ENCODE results near the gene C17orf107.

DNA sequence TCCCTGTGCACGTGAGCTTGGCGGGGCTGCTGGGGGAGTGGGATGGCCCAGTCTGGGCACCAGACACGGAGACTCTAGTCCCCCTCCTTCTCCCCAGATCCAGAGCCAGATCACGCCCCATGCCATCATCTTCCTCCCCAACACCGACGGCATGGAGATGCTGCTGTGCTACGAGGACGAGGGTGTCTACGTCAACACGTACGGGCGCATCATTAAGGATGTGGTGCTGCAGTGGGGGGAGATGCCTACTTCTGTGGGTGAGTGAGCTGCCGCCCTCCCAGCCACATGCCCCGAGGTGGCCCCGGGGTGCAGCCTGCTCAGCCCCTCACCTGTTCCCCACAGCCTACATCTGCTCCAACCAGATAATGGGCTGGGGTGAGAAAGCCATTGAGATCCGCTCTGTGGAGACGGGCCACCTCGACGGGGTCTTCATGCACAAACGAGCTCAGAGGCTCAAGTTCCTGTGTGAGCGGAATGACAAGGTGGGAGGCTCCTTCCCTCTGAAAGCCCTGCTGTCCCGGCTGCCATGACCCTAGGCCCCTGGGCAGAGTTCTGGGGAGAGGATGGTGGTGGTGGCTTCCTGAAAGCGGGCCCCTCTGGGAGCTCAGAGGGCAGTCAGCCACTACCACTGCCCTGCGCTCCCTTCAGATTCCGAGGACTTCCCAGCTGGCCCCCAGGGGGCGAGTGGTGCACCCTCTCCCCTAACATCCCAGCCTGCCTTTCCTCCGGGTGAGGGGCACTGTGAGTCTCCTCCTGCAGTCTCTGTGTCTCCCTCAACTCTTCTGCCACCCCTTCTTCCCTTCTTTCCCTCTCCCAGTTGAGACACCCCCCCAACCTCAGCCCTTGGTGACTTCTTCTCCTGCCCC, 2.8 kb upstream of the C17orf107 start:
- TF ChIP-seq, protein P1, sequence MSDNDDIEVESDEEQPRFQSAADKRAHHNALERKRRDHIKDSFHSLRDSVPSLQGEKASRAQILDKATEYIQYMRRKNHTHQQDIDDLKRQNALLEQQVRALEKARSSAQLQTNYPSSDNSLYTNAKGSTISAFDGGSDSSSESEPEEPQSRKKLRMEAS (IDR thresholded peaks at IDR 0.05), result no peak
- no peak for TF ChIP-seq YY1 (IDR thresholded peaks at IDR 0.05; ENCODE audit: extremely low read depth, insufficient replicate concordance, low read depth, low read length)
- no peak for TF ChIP-seq POLR2A (IDR thresholded peaks at IDR 0.05; ENCODE audit: borderline replicate concordance, extremely low read depth, insufficient read depth, insufficient read length)
- no peak for TF ChIP-seq EZH2phosphoT487 (IDR thresholded peaks at IDR 0.05; ENCODE audit: borderline replicate concordance)
- no peak for TF ChIP-seq CTCF (IDR thresholded peaks at IDR 0.05 in 2 of 3, conservative IDR thresholded peaks at IDR 0.05 in 1 of 3; ENCODE audit: borderline replicate concordance in 1 of 3, insufficient read depth in 1 of 3, low read depth in 2 of 3, low read length in 2 of 3)
- no peak for TF ChIP-seq EZH2 (IDR thresholded peaks at IDR 0.05)
